ENCODE measurements around the gene EID3. TPM values are rescaled to one million over a fixed set of nuclear protein-coding genes. Genes with fewer than 3 reads are reported as not detected.

The EID3 gene
- total and polyA plus RNA-seq, 2 experiments from 2014 or later = 3.3 to 3.4 TPM

GRCh38 chr12:104280717-104281458 lies 22.7 kb upstream of the EID3 start (continued):
- no peak for TF ChIP-seq ZNF462 (CRISPR knock-in tag; IDR thresholded peaks at IDR 0.05)
- no peak for TF ChIP-seq ZNF331 (CRISPR knock-in tag; IDR thresholded peaks at IDR 0.05; ENCODE audit: low read depth)
- TF ChIP-seq, protein P1, sequence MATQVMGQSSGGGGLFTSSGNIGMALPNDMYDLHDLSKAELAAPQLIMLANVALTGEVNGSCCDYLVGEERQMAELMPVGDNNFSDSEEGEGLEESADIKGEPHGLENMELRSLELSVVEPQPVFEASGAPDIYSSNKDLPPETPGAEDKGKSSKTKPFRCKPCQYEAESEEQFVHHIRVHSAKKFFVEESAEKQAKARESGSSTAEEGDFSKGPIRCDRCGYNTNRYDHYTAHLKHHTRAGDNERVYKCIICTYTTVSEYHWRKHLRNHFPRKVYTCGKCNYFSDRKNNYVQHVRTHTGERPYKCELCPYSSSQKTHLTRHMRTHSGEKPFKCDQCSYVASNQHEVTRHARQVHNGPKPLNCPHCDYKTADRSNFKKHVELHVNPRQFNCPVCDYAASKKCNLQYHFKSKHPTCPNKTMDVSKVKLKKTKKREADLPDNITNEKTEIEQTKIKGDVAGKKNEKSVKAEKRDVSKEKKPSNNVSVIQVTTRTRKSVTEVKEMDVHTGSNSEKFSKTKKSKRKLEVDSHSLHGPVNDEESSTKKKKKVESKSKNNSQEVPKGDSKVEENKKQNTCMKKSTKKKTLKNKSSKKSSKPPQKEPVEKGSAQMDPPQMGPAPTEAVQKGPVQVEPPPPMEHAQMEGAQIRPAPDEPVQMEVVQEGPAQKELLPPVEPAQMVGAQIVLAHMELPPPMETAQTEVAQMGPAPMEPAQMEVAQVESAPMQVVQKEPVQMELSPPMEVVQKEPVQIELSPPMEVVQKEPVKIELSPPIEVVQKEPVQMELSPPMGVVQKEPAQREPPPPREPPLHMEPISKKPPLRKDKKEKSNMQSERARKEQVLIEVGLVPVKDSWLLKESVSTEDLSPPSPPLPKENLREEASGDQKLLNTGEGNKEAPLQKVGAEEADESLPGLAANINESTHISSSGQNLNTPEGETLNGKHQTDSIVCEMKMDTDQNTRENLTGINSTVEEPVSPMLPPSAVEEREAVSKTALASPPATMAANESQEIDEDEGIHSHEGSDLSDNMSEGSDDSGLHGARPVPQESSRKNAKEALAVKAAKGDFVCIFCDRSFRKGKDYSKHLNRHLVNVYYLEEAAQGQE (IDR thresholded peaks at IDR 0.05; ENCODE audit: unreplicated experiment) = no peak

DNA sequence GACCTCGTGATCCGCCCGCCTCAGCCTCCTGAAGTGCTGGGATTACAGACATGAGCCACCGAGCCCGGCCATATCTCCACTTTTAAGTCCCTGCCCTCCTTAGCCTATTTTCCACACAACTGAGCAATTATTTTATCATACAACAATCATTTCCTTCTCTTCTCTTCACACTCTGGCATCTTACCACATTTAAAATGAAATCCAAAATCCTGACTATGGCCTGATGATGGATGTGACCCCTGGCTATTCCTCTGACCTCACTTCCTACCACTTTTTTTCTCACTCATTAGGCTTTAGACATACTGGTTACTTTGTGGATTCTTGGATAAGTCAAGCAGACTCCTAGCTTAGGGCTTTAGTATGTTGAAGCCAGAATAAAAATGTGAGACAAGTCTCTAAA lies 21.9 kb upstream of the EID3 start:
- H3K9me2 ChIP-seq (ENCODE audit: insufficient read depth) = no peaks in the 10 kb centered on the region
- Mint-ChIP-seq H3K36me3 (ENCODE audit: low read depth) (no peaks in the 10 kb centered on the region), H3K27me3 (ENCODE audit: insufficient read depth, low read depth, poor library complexity) (peaks cover 1% of the 10 kb centered on the region), H3K27ac (no peak overlapping the region), H3K4me3 (no peak overlapping the region), H3K4me1 (peaks cover 18% of the 10 kb centered on the region), H3K9me3 (no peaks in the 10 kb centered on the region)
- no peak overlapping the region for H3K4me3 ChIP-seq
- no peaks in the 10 kb centered on the region for H3K79me2 ChIP-seq (replicated peaks; ENCODE audit: insufficient read depth)
- no peak overlapping the region for H2AFZ ChIP-seq
- H3K27me3 ChIP-seq (ENCODE audit: insufficient read depth) = no peaks in the 10 kb centered on the region
- DNase-seq (ENCODE audit: low spot score) = no peak
- no peaks in the 10 kb centered on the region for H3F3A ChIP-seq (replicated peaks; ENCODE audit: low read depth)
- H4K20me1 ChIP-seq (replicated peaks; ENCODE audit: insufficient read depth) = no peaks in the 10 kb centered on the region
- H3K27ac ChIP-seq (ENCODE audit: low read depth) = no peak overlapping the region
- TF ChIP-seq NANOG (IDR thresholded peaks at IDR 0.05; ENCODE audit: borderline replicate concordance) (no peak), STAT1 (IDR thresholded peaks at IDR 0.05; ENCODE audit: unreplicated experiment) (no peak), CREB1 (CRISPR knock-in tag; IDR thresholded peaks at IDR 0.05; ENCODE audit: low read depth) (no peak), ZNF114 (CRISPR knock-in tag; IDR thresholded peaks at IDR 0.05) (no peak), EZH2 (IDR thresholded peaks at IDR 0.05; ENCODE audit: low read depth, unreplicated experiment) (no peak), ZNF331 (CRISPR knock-in tag; IDR thresholded peaks at IDR 0.05; ENCODE audit: low read depth) (no peak)
- TF ChIP-seq, protein P1 (IDR thresholded peaks at IDR 0.05; ENCODE audit: unreplicated experiment) = no peak
- H3K4me2 ChIP-seq = no peak overlapping the region
- no peak for ATAC-seq
- H3K36me3 ChIP-seq (ENCODE audit: insufficient read depth) = no peaks in the 10 kb centered on the region
- peaks cover 8% of the 10 kb centered on the region for H3K4me1 ChIP-seq (ENCODE audit: insufficient read depth)

Measured in GM23338 (cell line).